Esophagus squamous epithelium (tissue), 5 donors: ENCODE data around the gene POU6F2. TPM values are rescaled to one million over a fixed set of nuclear protein-coding genes. Genes with fewer than 3 reads are reported as not detected.

Source experiments
- DNase-seq: peaks from one replicate; lab custom pipeline; 2025; lab: John Stamatoyannopoulos, UW
- H3K27ac ChIP-seq, 4 donors: fragments of 200-600 bp; sonication (generic); one replicate each; pipeline ENCODE4 v1.5.1; 2016 to 2019; ENCODE audit warnings: mild to moderate bottlenecking in 1 of 4
- H3K27me3 ChIP-seq, 4 donors: fragments of 200-600 bp; sonication (generic); 1 replicate in 3 of 4; 2 replicates in 1 of 4; pipeline versions ENCODE4 v1.5.1 to v1.6.0; 2017 to 2021; ENCODE audit warnings: antibody characterized with exemption in 1 of 4
- H3K36me3 ChIP-seq, 3 donors: fragments of 200-600 bp; sonication (generic); one replicate each; pipeline ENCODE4 v1.5.1; 2016 to 2019
- H3K4me1 ChIP-seq, 3 donors: fragments of 200-600 bp; sonication (generic); one replicate each; pipeline ENCODE4 v1.5.1; 2017 to 2019
- H3K4me3 ChIP-seq, 4 donors: fragments of 200-600 bp; sonication (generic); 1 replicate in 3 of 4; 2 replicates in 1 of 4; pipeline ENCODE4 v1.5.1; 2016 to 2019; ENCODE audit warnings: mild to moderate bottlenecking in 2 of 4, moderate library complexity in 1 of 4
- H3K9me3 ChIP-seq, 3 donors: fragments of 200-600 bp; sonication (generic); one replicate each; pipeline ENCODE4 v1.5.1; 2016 to 2019
- POLR2A ChIP-seq, 4 donors: fragments of 450-650 bp; IDR thresholded peaks; one replicate each; pipeline ENCODE4 v1.6.1; 2017; ENCODE audit warnings: antibody characterized with exemption in 4 of 4, mild to moderate bottlenecking in 4 of 4, moderate library complexity in 3 of 4
- WGBS, 2 donors: methylation state at CpG; one replicate each; pipeline ENCODE4 v1.1.5; 2018; 5-methylcytosine and 5-hydroxymethylcytosine counted together
- intact Hi-C: fragments of 100-400 bp; cut with DNase I; formaldehyde crosslinking; loops from one replicate; pipeline ENCODE4 v1.15.0; 2022
- total RNA-seq, 4 donors: library from RNA; depleted of rRNA; stranded (reverse); fragments of >200 nt; gene quantifications; one replicate each; pipeline ENCODE4 v1.1.0, GENCODE V29; 2016
- TF ChIP-seq, protein P1 (sequence below), 6 experiments: fragments of 450-650 bp in 4 of 6; fragments of 200-600 bp in 2 of 6; sonication (generic) in 2 of 6; IDR thresholded peaks; one replicate each; pipeline ENCODE4 v1.5.1; 2016 to 2019; ENCODE audit warnings: antibody characterized with exemption in 6 of 6, mild to moderate bottlenecking in 4 of 6, moderate library complexity in 4 of 6
- donor health status: DM: yes; HTN: yes; CAD: no.

The POU6F2 gene
- total RNA-seq, 4 donors from 2014 or later: 0.76 to 1.6 TPM; not detected in 2

DNA sequence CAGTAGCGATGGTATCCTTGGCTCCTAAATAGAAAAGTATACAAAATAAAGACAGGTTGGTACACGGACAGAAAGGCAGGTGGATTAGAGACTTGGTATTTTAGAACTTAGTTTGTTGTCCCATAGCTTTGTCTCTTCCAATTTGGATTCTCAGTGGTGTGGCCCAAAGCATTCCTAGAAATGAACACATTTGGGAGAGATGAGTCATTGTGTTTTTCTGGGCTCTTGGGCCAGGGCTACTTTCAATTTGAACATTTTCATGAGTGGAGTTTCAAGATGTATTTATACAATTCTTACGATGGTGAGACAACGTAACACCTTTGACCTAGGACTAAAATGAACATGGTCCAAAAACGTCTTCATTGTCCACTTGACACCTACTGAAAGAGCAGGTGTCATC lies 363.4 kb downstream of the POU6F2 start:
- Histone ChIP-seq H3K9me3 (no peaks in the 10 kb centered on the region), H3K36me3 (no peaks in the 10 kb centered on the region), H3K4me3 (no peak overlapping the region), H3K4me1 (no peaks in the 10 kb centered on the region), H3K27ac (no peak overlapping the region), H3K27me3 (peaks cover 0 to 4% (median 0%) of the 10 kb centered on the region in 4 donors)
- 64 to 67% methylated on average over 5 of the region's 5 CpGs for WGBS, 2 donors
- TF ChIP-seq, protein P1, sequence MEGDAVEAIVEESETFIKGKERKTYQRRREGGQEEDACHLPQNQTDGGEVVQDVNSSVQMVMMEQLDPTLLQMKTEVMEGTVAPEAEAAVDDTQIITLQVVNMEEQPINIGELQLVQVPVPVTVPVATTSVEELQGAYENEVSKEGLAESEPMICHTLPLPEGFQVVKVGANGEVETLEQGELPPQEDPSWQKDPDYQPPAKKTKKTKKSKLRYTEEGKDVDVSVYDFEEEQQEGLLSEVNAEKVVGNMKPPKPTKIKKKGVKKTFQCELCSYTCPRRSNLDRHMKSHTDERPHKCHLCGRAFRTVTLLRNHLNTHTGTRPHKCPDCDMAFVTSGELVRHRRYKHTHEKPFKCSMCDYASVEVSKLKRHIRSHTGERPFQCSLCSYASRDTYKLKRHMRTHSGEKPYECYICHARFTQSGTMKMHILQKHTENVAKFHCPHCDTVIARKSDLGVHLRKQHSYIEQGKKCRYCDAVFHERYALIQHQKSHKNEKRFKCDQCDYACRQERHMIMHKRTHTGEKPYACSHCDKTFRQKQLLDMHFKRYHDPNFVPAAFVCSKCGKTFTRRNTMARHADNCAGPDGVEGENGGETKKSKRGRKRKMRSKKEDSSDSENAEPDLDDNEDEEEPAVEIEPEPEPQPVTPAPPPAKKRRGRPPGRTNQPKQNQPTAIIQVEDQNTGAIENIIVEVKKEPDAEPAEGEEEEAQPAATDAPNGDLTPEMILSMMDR (IDR thresholded peaks at IDR 0.05): no peak
- TF ChIP-seq POLR2A (IDR thresholded peaks at IDR 0.05): no peak
- intact Hi-C loops: no loop called here
- DNase-seq: no peak

DNA sequence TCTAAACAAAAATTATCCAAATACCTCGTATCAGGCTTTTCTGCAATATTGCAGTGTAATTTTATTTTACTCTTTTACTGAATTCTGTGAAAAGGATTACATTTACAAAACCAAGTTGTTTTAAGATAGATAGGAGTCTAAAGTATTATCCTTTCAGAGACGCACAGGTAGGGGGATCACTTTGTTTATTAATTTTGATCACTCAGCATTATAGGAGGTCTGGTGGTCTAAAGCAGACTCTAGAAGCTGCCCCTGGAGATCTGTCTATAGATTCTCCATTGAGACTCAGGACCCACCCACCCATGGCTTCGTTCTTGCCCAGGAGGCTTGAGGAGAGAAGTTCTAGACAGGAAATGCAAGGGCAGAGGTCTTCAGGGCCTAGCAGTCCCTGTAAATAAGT lies 365.1 kb downstream of the POU6F2 start:
- WGBS, 2 donors: 60 to 66% methylated on average over 2 to 3 of the region's 3 CpGs
- Histone ChIP-seq H3K27ac (no peak overlapping the region), H3K27me3 (peaks cover 0 to 4% (median 0%) of the 10 kb centered on the region in 4 donors), H3K36me3 (no peaks in the 10 kb centered on the region), H3K9me3 (no peaks in the 10 kb centered on the region), H3K4me3 (no peak overlapping the region), H3K4me1 (no peaks in the 10 kb centered on the region)
- no peak for DNase-seq
- TF ChIP-seq POLR2A (IDR thresholded peaks at IDR 0.05): no peak
- TF ChIP-seq, protein P1 (IDR thresholded peaks at IDR 0.05): no peak
- intact Hi-C loops: no loop called here

DNA sequence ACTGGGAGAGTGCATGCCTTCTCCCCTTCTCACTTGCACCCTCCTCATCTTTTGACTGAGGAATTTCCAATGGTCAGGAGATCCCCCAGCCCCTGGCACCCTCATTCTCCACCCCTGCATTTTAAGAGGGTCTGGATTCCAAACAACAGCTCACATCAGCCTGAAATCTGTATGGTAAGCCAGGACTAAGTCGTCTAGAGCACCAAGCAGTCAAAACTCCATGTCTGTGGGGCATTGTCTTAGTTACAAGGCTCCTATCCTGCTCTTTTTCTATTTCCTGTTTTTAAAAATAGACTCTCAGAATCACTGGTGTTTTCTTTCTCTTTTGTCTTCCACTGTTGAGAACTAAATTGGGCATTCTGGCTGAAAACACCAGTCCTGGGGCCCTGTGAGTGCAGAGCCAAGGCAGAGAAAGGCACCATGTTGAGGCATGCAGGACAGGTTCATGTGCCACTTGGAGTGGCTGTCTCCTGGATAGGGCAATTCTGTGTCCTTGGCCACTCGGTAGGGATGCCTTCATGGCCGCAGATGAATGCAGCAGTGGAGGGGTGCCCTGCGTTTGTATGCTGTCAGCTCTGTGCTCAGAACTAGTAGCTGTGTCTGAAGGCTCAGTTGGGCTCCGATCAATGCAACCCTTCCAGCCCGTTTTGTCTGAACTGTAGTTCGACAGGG lies 371.9 kb downstream of the POU6F2 start:
- no peak for DNase-seq
- Histone ChIP-seq H3K27me3 (peaks cover 0 to 3% (median 0%) of the 10 kb centered on the region in 4 donors), H3K4me1 (peaks cover 0 to 17% (median 3%) of the 10 kb centered on the region in 3 donors), H3K4me3 (no peak overlapping the region), H3K27ac (no peak overlapping the region), H3K36me3 (no peaks in the 10 kb centered on the region), H3K9me3 (no peaks in the 10 kb centered on the region)
- TF ChIP-seq POLR2A (IDR thresholded peaks at IDR 0.05): no peak
- TF ChIP-seq, protein P1 (IDR thresholded peaks at IDR 0.05): no peak
- intact Hi-C loops: no loop called here
- WGBS, 2 donors: 62 to 81% methylated on average over 4 to 7 of the region's 7 CpGs

DNA sequence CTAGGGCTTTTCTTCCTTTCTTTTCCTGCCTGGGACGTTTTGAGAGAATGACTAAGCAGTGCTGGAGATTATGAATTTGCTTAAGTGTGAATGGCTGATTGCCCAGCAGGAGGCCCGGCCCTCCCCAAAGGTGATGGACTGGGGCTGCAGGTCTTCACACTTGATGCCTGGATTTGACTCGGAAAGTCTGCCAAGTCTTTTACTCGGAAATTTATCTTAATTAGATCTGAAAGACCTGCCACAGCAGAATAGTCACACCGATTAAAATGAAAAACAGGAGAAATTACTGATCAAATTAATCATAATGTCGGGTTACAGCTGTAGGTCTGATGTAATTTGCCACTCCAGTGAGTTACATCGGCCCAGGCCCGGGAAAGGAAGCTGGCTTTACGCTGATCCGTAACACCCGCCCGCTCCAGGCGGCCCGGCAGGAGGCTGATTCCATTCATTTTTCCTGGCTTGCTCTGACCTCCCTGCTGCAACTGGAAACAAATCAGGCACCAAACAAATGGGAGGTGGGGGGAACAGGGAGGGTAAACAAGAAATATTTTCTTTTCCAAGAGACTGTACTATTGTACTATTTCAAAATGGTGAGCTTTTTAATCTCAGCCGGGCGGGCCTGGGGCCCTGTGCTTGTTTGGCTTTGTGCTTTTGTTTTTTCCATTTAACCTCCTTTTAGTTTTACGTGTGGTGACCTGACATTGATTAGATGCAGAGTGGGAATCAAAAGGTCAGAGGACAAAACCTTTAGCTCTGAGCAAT lies 376.1 kb downstream of the POU6F2 start:
- no peaks in the 10 kb centered on the region for H3K36me3 ChIP-seq
- no peak for TF ChIP-seq POLR2A (IDR thresholded peaks at IDR 0.05)
- TF ChIP-seq, protein P1 (IDR thresholded peaks at IDR 0.05): peak in 1 of 6 experiments; percentile 42
- peak overlapping the region in 1 of 4 donors; percentile 32 for H3K4me3 ChIP-seq
- H3K27ac ChIP-seq: peak overlapping the region in 2 of 4 donors; percentile 27
- peaks cover 0 to 3% (median 0%) of the 10 kb centered on the region in 4 donors for H3K27me3 ChIP-seq
- 35 to 38% methylated on average over 15 to 17 of the region's 17 CpGs for WGBS, 2 donors
- H3K4me1 ChIP-seq: peaks cover 0 to 22% (median 3%) of the 10 kb centered on the region in 3 donors
- intact Hi-C loops: no loop called here
- DNase-seq: no peak
- H3K9me3 ChIP-seq: no peaks in the 10 kb centered on the region

DNA sequence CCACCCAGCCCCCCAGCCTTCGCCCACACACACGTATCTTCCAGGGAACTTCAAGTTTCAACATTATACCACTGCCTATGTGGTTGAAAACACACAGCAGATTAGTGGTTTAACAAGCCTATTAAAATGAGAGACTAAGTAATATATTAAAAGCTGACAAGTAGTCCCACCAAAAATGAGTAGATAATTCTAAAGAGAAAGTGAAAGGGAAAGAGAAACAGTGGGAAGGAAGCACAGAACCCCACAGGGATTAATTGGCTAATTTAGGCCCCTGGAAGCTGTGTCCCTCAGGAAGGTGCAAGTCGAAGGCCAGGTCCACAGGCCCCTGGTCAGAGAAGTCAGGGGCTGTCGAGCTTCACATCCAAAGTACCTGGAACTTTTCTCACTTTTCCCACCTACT lies 378.0 kb downstream of the POU6F2 start:
- intact Hi-C loops: no loop called here
- TF ChIP-seq, protein P1 (IDR thresholded peaks at IDR 0.05): no peak
- TF ChIP-seq POLR2A (IDR thresholded peaks at IDR 0.05): no peak
- Histone ChIP-seq H3K4me1 (peaks cover 0 to 22% (median 3%) of the 10 kb centered on the region in 3 donors), H3K9me3 (no peaks in the 10 kb centered on the region), H3K27me3 (peaks cover 0 to 5% (median 0%) of the 10 kb centered on the region in 4 donors), H3K4me3 (no peak overlapping the region), H3K27ac (no peak overlapping the region), H3K36me3 (no peaks in the 10 kb centered on the region)
- DNase-seq: no peak
- WGBS, 2 donors: 69 to 85% methylated on average over 4 of the region's 4 CpGs
